ENCODE results near the gene GNG8. TPM values are rescaled to one million over a fixed set of nuclear protein-coding genes. Genes with fewer than 3 reads are reported as not detected.

The GNG8 gene
- total RNA-seq, 1 experiment from 2014 or later = not detected

DNA sequence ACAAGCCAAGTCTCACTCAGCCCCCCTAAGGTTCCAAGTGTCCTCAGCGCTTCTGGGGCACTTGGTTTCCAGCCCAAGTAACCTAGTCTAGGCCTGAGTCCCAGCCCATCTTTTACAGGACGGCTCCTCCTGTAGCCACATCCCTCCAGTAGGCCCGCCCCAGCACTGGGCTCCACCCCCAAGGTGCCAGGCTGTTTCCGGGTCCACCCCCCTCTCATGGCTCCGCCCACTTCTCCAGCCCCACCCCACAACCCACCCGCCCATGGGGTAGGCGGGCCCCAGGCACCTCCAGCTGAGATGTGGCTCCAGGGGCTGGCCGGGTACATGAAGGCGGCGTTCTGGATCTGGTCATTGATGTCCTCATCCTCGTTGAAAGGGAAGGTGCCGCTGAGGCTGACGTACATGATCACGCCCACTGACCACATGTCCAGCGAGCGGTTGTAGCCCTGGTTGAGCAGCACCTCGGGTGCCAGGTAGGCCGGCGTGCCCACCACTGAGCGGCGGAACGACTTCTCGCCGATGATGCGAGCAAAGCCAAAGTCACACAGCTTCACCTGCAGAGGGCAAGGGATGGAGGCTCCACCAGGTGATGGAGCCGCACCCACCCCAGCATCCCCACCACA is 42.2 kb upstream of the GNG8 start:
- intact Hi-C loops (cut with micrococcal nuclease; ENCODE audit: unreplicated experiment) = no loop called here
- Histone ChIP-seq H3K4me3 (ENCODE audit: low read depth in 2 of 2, low read length in 2 of 2) (no peak overlapping the region), H3K9me3 (ENCODE audit: control insufficient read depth, insufficient read depth, low read depth, low read length) (no peaks in the 10 kb centered on the region), H3K4me1 (ENCODE audit: control insufficient read depth, insufficient read depth, low read length) (no peaks in the 10 kb centered on the region), H3K36me3 (ENCODE audit: control insufficient read depth, insufficient read depth, low read length) (no peaks in the 10 kb centered on the region), H3K27me3 (ENCODE audit: control insufficient read depth, insufficient read depth, low read length) (no peaks in the 10 kb centered on the region), H3K27ac (ENCODE audit: low read length) (no peak overlapping the region)
- ATAC-seq (peak; percentile 83), DNase-seq (ENCODE audit: low read depth, low spot score) (no peak)
- TF ChIP-seq POLR2AphosphoS5 (IDR thresholded peaks at IDR 0.05; ENCODE audit: low read depth, low read length) = no peak
- TF ChIP-seq, protein P1, sequence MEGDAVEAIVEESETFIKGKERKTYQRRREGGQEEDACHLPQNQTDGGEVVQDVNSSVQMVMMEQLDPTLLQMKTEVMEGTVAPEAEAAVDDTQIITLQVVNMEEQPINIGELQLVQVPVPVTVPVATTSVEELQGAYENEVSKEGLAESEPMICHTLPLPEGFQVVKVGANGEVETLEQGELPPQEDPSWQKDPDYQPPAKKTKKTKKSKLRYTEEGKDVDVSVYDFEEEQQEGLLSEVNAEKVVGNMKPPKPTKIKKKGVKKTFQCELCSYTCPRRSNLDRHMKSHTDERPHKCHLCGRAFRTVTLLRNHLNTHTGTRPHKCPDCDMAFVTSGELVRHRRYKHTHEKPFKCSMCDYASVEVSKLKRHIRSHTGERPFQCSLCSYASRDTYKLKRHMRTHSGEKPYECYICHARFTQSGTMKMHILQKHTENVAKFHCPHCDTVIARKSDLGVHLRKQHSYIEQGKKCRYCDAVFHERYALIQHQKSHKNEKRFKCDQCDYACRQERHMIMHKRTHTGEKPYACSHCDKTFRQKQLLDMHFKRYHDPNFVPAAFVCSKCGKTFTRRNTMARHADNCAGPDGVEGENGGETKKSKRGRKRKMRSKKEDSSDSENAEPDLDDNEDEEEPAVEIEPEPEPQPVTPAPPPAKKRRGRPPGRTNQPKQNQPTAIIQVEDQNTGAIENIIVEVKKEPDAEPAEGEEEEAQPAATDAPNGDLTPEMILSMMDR (IDR thresholded peaks at IDR 0.05) = no peak
- TF ChIP-seq TCF7L2 (IDR thresholded peaks at IDR 0.05; ENCODE audit: low read depth, low read length) = no peak
- TF ChIP-seq, protein P2, sequence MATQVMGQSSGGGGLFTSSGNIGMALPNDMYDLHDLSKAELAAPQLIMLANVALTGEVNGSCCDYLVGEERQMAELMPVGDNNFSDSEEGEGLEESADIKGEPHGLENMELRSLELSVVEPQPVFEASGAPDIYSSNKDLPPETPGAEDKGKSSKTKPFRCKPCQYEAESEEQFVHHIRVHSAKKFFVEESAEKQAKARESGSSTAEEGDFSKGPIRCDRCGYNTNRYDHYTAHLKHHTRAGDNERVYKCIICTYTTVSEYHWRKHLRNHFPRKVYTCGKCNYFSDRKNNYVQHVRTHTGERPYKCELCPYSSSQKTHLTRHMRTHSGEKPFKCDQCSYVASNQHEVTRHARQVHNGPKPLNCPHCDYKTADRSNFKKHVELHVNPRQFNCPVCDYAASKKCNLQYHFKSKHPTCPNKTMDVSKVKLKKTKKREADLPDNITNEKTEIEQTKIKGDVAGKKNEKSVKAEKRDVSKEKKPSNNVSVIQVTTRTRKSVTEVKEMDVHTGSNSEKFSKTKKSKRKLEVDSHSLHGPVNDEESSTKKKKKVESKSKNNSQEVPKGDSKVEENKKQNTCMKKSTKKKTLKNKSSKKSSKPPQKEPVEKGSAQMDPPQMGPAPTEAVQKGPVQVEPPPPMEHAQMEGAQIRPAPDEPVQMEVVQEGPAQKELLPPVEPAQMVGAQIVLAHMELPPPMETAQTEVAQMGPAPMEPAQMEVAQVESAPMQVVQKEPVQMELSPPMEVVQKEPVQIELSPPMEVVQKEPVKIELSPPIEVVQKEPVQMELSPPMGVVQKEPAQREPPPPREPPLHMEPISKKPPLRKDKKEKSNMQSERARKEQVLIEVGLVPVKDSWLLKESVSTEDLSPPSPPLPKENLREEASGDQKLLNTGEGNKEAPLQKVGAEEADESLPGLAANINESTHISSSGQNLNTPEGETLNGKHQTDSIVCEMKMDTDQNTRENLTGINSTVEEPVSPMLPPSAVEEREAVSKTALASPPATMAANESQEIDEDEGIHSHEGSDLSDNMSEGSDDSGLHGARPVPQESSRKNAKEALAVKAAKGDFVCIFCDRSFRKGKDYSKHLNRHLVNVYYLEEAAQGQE (IDR thresholded peaks at IDR 0.05; ENCODE audit: insufficient read depth in 1 of 2, low read depth in 2 of 2, low read length in 1 of 2) = no peak
- no peak for TF ChIP-seq SIN3A (IDR thresholded peaks at IDR 0.05; ENCODE audit: borderline replicate concordance, insufficient read depth, low read depth, low read length)
- ChIA-PET POLR2A (no interaction called here), CTCF (no interaction called here)
- BruUV-seq (replicated peaks) = no TSS peak
- in situ Hi-C loops (cut with HindIII; ENCODE audit: low pct_unique_long_range_greater_than_20kb, low sequenced_read_pairs) = no loop called here

DNA sequence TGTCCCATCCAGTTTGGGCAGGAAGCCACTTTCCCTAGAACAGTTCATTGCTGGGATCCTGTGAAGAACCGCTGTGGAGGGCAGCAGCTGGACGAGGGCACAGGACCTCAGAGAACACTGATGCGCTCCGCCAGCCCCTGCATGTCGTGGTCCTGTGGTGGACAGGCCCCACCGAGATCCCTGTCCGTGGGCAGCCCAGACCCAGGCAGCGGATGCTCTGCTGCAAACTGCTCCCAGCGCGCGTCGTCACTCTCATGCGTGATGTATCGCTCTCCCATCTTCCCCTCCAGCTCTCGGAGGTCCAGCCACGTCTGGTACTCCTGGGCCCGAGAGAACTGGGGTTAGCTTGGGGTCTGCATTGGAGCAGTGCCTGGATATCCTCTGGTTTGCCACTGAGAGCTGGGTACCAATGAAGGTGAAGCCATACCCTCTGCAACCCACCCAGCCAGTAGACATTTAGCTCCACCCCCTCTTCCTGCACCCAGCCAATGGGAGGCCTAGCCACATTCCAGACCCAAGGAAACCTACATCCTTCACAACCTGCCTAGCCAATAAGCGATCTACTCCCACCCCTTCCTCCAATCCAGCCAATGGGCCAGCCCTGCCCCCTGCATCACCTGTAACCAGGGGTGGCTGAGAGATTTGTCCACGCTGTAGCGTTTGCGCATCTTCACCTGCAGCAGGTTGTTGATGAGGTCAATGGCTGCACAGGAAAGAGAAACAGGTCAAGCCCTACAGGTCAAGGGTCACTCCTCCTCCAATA is 38.6 kb upstream of the GNG8 start:
- DNase-seq (ENCODE audit: low read depth, low spot score) (no peak), ATAC-seq (peak; percentile 78)
- no peaks in the 10 kb centered on the region for H3K9me3 ChIP-seq (ENCODE audit: control insufficient read depth, insufficient read depth, low read depth, low read length)
- TF ChIP-seq TCF7L2 (IDR thresholded peaks at IDR 0.05; ENCODE audit: low read depth, low read length) = no peak
- no peak for TF ChIP-seq SIN3A (IDR thresholded peaks at IDR 0.05; ENCODE audit: borderline replicate concordance, insufficient read depth, low read depth, low read length)
- TF ChIP-seq, protein P1 (IDR thresholded peaks at IDR 0.05) = no peak
- TF ChIP-seq, protein P2 (IDR thresholded peaks at IDR 0.05; ENCODE audit: insufficient read depth in 1 of 2, low read depth in 2 of 2, low read length in 1 of 2) = no peak
- no peak for TF ChIP-seq POLR2AphosphoS5 (IDR thresholded peaks at IDR 0.05; ENCODE audit: low read depth, low read length)
- TSS peak; percentile 79 for BruUV-seq (replicated peaks)
- in situ Hi-C loops (cut with HindIII; ENCODE audit: low pct_unique_long_range_greater_than_20kb, low sequenced_read_pairs) = no loop called here
- no peak overlapping the region for H3K27ac ChIP-seq (ENCODE audit: low read length)
- intact Hi-C loops (cut with micrococcal nuclease; ENCODE audit: unreplicated experiment) = no loop called here
- ChIA-PET POLR2A (no interaction called here), CTCF (interaction anchor here (0.6 kb wide), 1 partner anchor 12 kb away, joined by 3 read pairs; no protein-coding TSS in a partner anchor)
- H3K4me1 ChIP-seq (ENCODE audit: control insufficient read depth, insufficient read depth, low read length) = no peaks in the 10 kb centered on the region
- H3K27me3 ChIP-seq (ENCODE audit: control insufficient read depth, insufficient read depth, low read length) = no peaks in the 10 kb centered on the region
- H3K36me3 ChIP-seq (ENCODE audit: control insufficient read depth, insufficient read depth, low read length) = no peaks in the 10 kb centered on the region
- no peak overlapping the region for H3K4me3 ChIP-seq (ENCODE audit: low read depth in 2 of 2, low read length in 2 of 2)
